Hepatocyte (in vitro differentiated cells): Measurements from ENCODE around the gene POLR1B.

Source experiments
- CTCF ChIP-seq: fragments of 200-600 bp; sonication (generic); IDR thresholded peaks from 2 replicates; pipeline ENCODE4 v1.5.1; 2016; ENCODE audit warnings: antibody characterized with exemption, mild to moderate bottlenecking; ENCODE audit not compliant: poor library complexity
- EZH2 ChIP-seq: fragments of 200-600 bp; sonication (generic); IDR thresholded peaks from 2 replicates; pipeline ENCODE4 v1.6.1; 2016; ENCODE audit warnings: antibody characterized with exemption, mild to moderate bottlenecking, borderline replicate concordance
- EZH2phosphoT487 ChIP-seq: fragments of 200-600 bp; sonication (generic); IDR thresholded peaks from one replicate; pipeline ENCODE4 v1.6.1; 2018; ENCODE audit warnings: antibody characterized with exemption, mild to moderate bottlenecking, low read depth, moderate library complexity; ENCODE audit not compliant: unreplicated experiment, severe bottlenecking

- TF ChIP-seq CTCF (no peak), EZH2 (no peak), EZH2phosphoT487 (no peak)
Observed at GRCh38 chr2:112530728-112531127, 11.5 kb upstream of the POLR1B start.
